ENCODE data around the gene CARS1.

The CARS1 gene

GRCh38 chr11:2952290-2952689 lies 104.9 kb downstream of the CARS1 start:
- no peak for DNase-seq

- DNase-seq, result no peak
Measured at GRCh38 chr11:2951231-2952110, 105.8 kb downstream of the CARS1 start.
